Measurements from ENCODE around the gene ANKRD12. TPM values are rescaled to one million over a fixed set of nuclear protein-coding genes. Genes with fewer than 3 reads are reported as not detected.

Gene ANKRD12
- total and polyA plus RNA-seq, 10 of the 15 experiments (the other 5 are each of a cell fraction or from before 2014, with no cell fraction given), result 5.9 to 45.7 (median 20.2) TPM

GRCh38 chr18:9105420-9105819 is 31.2 kb upstream of the ANKRD12 start:
- ChIA-PET RAD21 (ENCODE audit: unreplicated experiment) (interaction anchor here (0.8 to 6.5 kb wide), 7 partner anchors 8 to 51 kb away, joined by 3 to 73 read pairs (median 7); partner anchors contain the start of gene ANKRD12), CTCF (interaction anchor here (1.0 to 6.2 kb wide), 6 partner anchors 9 to 42 kb away, joined by 3 to 95 read pairs (median 12); partner anchors contain the start of gene ANKRD12), SMC1A (ENCODE audit: uncharacterized antibody, unreplicated experiment) (interaction anchor here (0.7 to 8.8 kb wide), 15 partner anchors 8 to 43 kb away, joined by 3 to 112 read pairs (median 5); no protein-coding TSS in a partner anchor), POLR2A (interaction anchor here (0.7 to 6.1 kb wide), 6 partner anchors 11 to 41 kb away, joined by 3 to 85 read pairs (median 6); partner anchors contain the start of gene ANKRD12)
- Histone ChIP-seq H3K9ac (ENCODE audit: control insufficient read depth, insufficient read depth, low read length) (peak overlapping the region; percentile 93), H4K20me1 (ENCODE audit: control insufficient read depth, insufficient read depth) (no peaks in the 10 kb centered on the region; the same call in 1 of the 2 replicates), H3K4me3 (peak overlapping the region; percentile 87), H3K27me3 (replicated peaks in 1 of 2; ENCODE audit: control insufficient read depth in 2 of 2, insufficient read depth in 2 of 2, low read length in 1 of 2) (no peaks in the 10 kb centered on the region), H3K4me2 (ENCODE audit: control insufficient read depth, insufficient read depth) (peak overlapping the region; percentile 95), H3K36me3 (ENCODE audit: control insufficient read depth in 2 of 2, insufficient read depth in 2 of 2, low read length in 1 of 2) (0 out of 4 replicates have a peak, but pooled peaks cover 0 to 5% of the 10 kb centered on the region in 2 experiments), H3K79me2 (ENCODE audit: control insufficient read depth, insufficient read depth, low read length) (peaks cover 88% of the 10 kb centered on the region), H3K27ac (ENCODE audit: control insufficient read depth, insufficient read depth) (peak overlapping the region; percentile 58; the same call in 1 of the 2 replicates), H3K4me1 (ENCODE audit: control insufficient read depth, insufficient read depth, low read length) (peaks cover 5% of the 10 kb centered on the region), H2AFZ (ENCODE audit: control insufficient read depth, low read depth, low read length) (no peak overlapping the region), H3K9me3 (replicated peaks; ENCODE audit: control insufficient read depth, insufficient read depth, low read length) (no peaks in the 10 kb centered on the region)
- DNase-seq (ENCODE audit: low read depth, low spot score) (no peak), ATAC-seq (no peak), FAIRE-seq (no peak)
- in situ Hi-C loops (cut with MboI) (no loop called here), intact Hi-C loops (cut with micrococcal nuclease; ENCODE audit: unreplicated experiment) (no loop called here)
- 42% methylated on average over 3 of the region's 3 CpGs for WGBS (ENCODE audit: insufficient coverage, insufficient replicate concordance, low lambda C conversion rate, missing lambda C conversion rate)
- no TSS peak for BruUV-seq (replicated peaks)
- TF ChIP-seq JUND (IDR thresholded peaks at IDR 0.05; ENCODE audit: low read depth, low read length) (no peak), PAX5 (IDR thresholded peaks at IDR 0.05; ENCODE audit: borderline replicate concordance, low read depth, low read length) (no peak), NR2C1 (IDR thresholded peaks at IDR 0.05) (no peak), ZSCAN29 (IDR thresholded peaks at IDR 0.05) (no peak), SUZ12 (IDR thresholded peaks at IDR 0.05; ENCODE audit: unreplicated experiment) (no peak), IKZF2 (IDR thresholded peaks at IDR 0.05) (no peak), CBX3 (IDR thresholded peaks at IDR 0.05; ENCODE audit: borderline replicate concordance, low read depth) (no peak), CREB1 (IDR thresholded peaks at IDR 0.05; ENCODE audit: low read depth) (no peak), BRCA1 (IDR thresholded peaks at IDR 0.05; ENCODE audit: low read depth, low read length) (no peak), PAX8 (IDR thresholded peaks at IDR 0.05) (no peak), EED (IDR thresholded peaks at IDR 0.05; ENCODE audit: low read depth) (no peak), MTA2 (IDR thresholded peaks at IDR 0.05; ENCODE audit: low read depth) (no peak), ATF2 (IDR thresholded peaks at IDR 0.05; ENCODE audit: low read length) (no peak)

Data from GM12878 (cell line).